Fibroblast of skin of right biceps (primary cell): ENCODE results near the gene PPP6R3.
"Not testable (repeated sequence)": the region's sequence is repeated elsewhere in the genome, so short reads cannot be mapped to it uniquely, and the experiment has no call there.

Experiments
- DNase-seq: peaks from one replicate; pipeline ENCODE4 v3.0.0-alpha.2; 2013

Gene PPP6R3

GRCh38 chr11:68459886-68460740 is 439 bp upstream of the PPP6R3 start:
- DNase-seq = peak; percentile 99

GRCh38 chr11:68461575-68461917 is 994 bp downstream of the PPP6R3 start:
- DNase-seq = no peak

- no peak for DNase-seq
These were observed 3.2 kb downstream of the PPP6R3 start for GRCh38 chr11:68463714-68464113.

GRCh38 chr11:68467201-68467834 is 6.8 kb downstream of the PPP6R3 start:
- DNase-seq = no peak

- DNase-seq = no peak
These were observed 7.8 kb downstream of the PPP6R3 start for GRCh38 chr11:68468217-68468828.

GRCh38 chr11:68469122-68469521 is 8.6 kb downstream of the PPP6R3 start:
- no peak for DNase-seq

GRCh38 chr11:68469642-68470041 is 9.1 kb downstream of the PPP6R3 start:
- DNase-seq = no peak

GRCh38 chr11:68470304-68470811 is 9.8 kb downstream of the PPP6R3 start:
- no peak for DNase-seq

- peak; percentile 73 for DNase-seq
These were observed 11.1 kb downstream of the PPP6R3 start for GRCh38 chr11:68471360-68472340.

- no peak for DNase-seq
These were observed 12.2 kb downstream of the PPP6R3 start for GRCh38 chr11:68472778-68473177.

- DNase-seq = no peak
These were observed 13.1 kb downstream of the PPP6R3 start for GRCh38 chr11:68473693-68474092.

GRCh38 chr11:68475626-68476025 is 15.1 kb downstream of the PPP6R3 start:
- DNase-seq = not testable (repeated sequence)

- no peak for DNase-seq
These were observed 18.8 kb downstream of the PPP6R3 start for GRCh38 chr11:68479390-68479789.

- no peak for DNase-seq
These were observed 19.6 kb downstream of the PPP6R3 start for GRCh38 chr11:68480193-68480592.

- DNase-seq = no peak
These were observed 20.4 kb downstream of the PPP6R3 start for GRCh38 chr11:68480852-68481510.

GRCh38 chr11:68481579-68482240 is 21.2 kb downstream of the PPP6R3 start:
- no peak for DNase-seq

GRCh38 chr11:68488623-68489022 is 28.1 kb downstream of the PPP6R3 start:
- no peak for DNase-seq

- DNase-seq = no peak
These were observed 34.7 kb downstream of the PPP6R3 start for GRCh38 chr11:68495220-68495729.

- no peak for DNase-seq
These were observed 35.3 kb downstream of the PPP6R3 start for GRCh38 chr11:68495872-68496271.

GRCh38 chr11:68497761-68498160 is 37.2 kb downstream of the PPP6R3 start:
- DNase-seq = no peak

- no peak for DNase-seq
These were observed 37.8 kb downstream of the PPP6R3 start for GRCh38 chr11:68498321-68498720.
